GM20000 (cell line): ENCODE data around the gene TMEM184C.

Source experiments
- DNase-seq: peaks from one replicate; pipeline ENCODE4 v3.0.0; 2012; ENCODE audit warnings: low spot score
- CTCF ChIP-seq: IDR thresholded peaks from 2 replicates; pipeline ENCODE4 v1.5.1; 2012; ENCODE audit warnings: mild to moderate bottlenecking, control low read depth; ENCODE audit errors: extremely low read depth, missing control alignments

Gene TMEM184C

GRCh38 chr4:147590249-147590920 lies 26.8 kb upstream of the TMEM184C start:
- peak; percentile 45 for DNase-seq
- peak; percentile 71 for TF ChIP-seq CTCF

DNA sequence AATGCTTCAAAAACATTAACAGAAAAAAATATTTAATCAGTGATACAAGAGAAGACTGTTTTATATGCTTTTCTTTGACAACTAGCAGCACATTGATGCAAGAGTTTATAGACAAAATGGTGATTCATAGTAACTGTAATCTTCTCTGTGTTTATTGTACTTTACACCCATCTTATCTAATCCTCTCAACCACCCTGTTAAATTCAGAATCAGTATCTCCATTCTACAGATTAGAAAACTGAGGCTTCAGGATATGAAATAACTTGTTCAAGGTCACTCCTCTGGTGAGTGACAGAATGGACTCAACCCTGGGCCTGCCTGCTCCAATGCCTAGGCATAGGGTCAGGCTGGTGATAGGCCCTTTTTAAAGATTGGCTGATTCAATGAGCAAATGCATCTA lies 26.1 kb upstream of the TMEM184C start:
- no peak for DNase-seq
- no peak for TF ChIP-seq CTCF

DNA sequence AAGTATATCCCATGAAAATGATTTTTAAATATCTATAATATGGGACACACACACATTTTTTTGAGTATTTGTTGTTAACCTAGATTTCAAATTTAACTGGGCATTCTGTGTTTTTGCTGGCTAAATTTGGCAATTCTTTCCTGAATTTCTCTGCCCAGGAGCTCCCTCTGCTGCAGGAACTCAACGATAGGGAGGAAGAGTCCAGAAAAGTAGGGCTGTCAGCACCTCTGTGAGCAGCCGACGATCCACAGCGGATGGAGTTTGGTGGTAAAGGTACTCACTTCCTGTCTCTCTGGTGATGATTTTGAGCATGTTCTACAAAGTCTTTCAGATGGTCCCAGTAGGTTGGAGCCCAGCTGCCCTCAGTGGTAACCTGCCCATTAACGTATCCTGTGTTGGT lies 23.1 kb upstream of the TMEM184C start:
- TF ChIP-seq CTCF, result no peak
- DNase-seq, result no peak

- no peak for TF ChIP-seq CTCF
- no peak for DNase-seq
Measured at GRCh38 chr4:147594578-147594977, 22.6 kb upstream of the TMEM184C start.

DNA sequence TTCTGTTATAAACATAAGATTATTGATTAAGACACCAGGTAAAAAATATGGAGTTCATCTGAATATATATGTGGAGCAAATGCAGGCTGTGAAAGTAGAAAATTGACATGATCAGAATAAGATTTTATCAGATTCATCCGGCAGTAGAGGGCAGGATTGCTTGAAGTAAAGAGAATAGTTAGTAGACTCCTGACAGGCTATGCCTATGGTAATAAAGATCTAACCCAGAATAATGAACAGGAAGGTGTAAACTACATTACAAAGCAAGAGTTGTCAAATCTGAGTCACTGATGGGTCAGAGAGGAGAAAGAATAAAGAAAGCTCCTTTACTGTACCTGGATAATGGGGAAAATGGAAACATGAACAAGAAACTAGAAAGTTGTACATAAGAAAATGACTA lies 20.8 kb upstream of the TMEM184C start:
- peak; percentile 25 for DNase-seq
- no peak for TF ChIP-seq CTCF

- no peak for TF ChIP-seq CTCF
- no peak for DNase-seq
Measured at GRCh38 chr4:147596981-147597380, 20.2 kb upstream of the TMEM184C start.

DNA sequence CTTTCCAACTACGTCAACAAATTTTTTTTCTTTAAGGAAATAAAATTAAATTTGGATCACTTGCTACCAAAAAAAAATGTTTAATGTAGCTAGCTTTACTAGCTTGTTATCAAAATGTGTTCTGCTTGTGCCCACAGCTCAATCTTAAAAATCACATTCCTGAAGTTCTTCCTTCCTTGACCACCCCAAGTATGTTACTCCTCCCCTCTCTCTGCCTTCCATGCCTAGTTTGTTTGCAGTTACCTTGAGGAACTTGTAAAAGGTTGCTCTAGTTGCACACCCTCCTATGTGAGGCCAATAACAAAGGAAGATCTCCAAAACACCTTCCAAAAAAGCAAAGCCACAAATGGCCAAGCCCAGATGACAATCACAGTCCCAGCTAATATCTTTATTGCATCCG lies 19.6 kb upstream of the TMEM184C start:
- TF ChIP-seq CTCF, result no peak
- no peak for DNase-seq
